Activated naive CD4-positive, alpha-beta T cell treated with Interleukin-2 at 50 U/mL for 16 hours (primary cell): ENCODE data around the gene UBE2D2.

Experiments
- DNase-seq: peaks from one replicate; pipeline ENCODE4 v3.0.0-alpha.2; 2020

Gene UBE2D2

DNA sequence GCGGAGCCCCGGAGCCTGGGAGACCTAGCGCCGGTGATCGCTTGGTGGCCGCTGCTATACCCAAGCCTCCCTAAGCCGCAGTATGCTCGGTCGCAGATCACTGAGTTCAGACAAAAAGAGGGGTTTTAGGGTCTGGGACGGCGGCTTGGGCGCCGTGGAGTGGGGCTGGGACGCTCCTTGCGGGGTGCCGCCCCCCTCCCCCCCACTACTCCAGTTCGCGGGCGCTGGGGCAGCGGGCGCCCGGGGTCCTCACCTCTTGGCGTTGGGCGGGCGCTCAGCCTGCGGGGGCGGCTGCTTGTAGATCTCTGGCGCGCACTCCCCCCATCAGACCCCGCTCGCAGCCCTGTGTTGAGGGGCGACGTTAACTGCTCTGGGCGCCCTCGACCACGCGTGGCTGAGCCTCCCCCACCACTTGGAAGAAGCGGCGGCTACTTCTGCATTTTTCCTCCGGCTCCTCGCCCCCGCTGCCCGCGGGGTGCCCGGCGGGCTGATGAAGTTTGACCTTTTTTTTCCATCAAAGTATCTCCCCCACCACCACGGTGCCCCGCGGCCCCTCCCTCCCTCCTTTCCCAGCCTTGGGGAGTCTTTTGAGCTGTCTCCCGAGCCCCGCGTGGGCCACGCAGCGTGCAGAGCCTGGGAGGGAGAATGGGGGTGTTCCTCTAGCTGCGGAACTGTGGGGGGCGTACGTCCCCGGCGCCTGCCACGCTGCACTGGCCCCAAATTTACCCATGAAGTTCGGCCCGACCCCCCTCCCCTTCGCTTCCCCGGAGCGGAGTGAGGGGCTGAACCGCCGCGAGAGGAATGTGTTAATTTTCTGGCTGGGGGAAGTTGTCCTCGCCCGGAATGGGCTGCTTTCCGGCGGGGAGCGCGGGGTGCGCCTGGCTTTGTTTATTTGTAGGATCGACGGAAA, 88.2 kb downstream of the UBE2D2 start:
- no peak for DNase-seq

DNA sequence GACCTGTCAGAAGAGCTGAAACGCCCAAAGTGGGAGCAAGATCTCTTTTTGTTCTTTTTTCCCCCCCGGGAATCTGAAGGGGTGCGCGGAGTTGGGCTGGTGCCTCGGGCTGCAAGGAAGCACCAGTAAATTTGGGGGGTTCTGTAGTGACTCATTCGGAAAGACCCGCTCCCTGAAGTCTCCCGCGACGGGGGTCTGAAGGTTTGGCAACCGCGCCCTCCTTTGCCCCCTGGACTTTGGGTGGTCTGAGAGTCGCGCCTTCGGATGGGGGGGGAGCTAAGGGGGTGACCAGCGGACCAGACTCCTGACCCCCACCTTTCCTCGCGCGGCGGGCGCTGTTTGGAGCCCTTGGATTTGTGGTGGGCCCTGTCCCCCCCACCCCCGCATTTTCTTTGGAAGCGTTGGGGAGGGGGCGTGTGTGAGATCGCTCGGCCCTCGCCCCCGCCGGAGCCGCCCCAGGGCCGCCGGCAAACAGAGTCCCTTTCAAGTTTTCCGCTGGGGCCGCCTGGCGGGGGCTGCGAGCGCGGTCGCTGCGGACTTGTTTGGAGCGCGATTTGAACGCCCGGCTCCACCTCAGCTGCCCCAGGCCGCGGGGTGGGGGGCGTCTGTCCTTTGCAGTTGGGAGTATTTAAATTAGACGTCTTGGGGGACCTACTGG, 89.0 kb downstream of the UBE2D2 start:
- DNase-seq = no peak

DNA sequence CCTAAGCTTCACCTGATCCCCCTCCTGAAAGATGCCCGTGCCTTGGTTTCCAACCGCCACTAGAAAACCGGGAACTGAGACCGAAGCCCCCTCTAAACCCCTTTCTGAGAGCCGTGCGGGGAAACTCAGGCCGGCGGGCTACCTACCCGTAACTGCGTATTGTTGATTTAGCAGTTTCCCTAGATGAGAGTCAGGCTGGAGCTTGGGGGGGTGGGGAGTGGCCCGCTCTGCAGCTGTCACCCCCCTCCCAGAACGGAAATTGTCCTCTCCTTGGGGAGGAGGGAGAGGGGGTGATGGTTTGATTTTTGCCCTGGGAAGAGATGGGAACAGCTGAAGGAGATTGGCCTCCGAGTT, 89.5 kb downstream of the UBE2D2 start:
- no peak for DNase-seq

DNA sequence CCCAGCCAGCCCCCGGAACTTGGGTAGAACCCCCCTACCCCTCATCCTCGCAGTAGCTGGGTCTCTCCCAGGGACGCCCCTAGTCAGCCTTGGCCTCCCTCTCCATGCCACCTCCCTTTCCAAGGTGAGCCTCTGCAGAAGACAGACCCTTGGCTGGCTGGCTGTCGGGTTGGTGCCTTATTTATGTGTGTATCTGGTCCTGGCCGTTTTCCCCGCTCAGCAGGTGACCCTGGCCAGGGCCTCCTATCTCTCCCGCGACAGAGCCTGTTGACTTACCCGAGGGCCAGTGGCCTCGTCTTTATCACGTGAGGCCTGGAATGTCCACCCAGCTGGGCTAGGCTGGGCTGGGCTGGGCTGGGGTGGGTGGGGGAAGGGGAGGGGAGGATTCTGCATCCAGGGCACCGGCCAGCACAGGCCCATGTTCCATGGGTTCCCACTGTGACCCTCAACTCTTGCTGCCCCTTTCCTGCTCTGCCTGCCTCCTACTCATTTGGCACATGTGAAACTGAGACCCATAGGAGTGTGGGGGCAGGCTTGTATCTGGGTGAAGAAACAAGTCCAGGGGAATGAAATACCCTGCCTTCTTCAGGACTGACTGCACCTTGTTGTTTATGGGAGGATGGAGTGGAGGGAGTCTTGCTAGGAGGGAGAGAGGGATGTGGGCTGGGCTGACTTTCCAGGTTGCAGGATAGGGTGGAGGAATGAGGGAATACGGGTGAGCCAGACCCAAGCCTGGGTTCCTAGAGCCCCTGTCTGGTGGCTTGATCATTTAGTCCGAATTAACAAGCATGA, 90.1 kb downstream of the UBE2D2 start:
- DNase-seq = no peak

DNA sequence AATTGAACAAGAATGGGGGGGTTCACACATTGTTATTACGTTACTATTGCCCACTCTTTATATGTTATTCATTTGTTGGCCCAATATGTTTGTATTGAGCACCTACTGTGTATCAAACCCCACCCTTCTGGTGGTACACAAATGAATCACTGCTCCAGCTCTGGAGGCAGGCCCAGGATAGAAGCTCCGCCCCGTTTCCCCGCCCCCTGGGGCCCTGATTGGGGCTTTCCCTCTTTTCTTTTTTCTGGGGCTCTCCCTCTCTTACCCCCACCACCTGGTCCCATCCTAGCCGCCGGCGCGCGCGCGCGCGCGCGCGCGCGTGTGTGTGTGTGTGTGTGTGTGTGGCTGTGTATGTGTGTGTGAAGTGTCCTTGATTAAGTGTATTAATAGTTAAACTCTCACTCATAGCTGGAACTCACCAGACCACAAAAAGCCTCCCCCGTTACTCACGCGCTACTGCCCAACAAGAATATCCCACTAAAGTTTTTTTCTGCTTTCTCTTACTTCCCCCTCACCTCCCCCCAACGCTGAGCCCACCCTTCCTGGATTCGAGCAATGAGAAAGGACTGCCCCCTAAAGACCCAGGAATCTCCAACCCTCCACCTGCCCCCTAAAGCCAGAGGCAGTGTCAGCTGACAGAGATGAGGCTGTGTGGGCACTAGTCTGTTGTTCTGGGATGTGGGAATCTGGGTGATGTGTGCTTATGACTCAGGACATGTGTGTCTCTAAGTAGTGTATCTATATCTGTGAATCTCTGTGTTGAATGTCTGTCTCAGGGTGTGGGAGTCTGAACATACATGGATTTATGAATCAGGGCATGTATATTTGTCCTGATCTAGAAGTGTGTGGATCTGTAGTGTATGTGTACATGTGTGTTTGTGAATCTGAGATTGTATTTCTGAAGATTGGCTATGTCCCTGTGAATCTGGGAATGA, 91.0 kb downstream of the UBE2D2 start:
- DNase-seq = peak; percentile 55

DNA sequence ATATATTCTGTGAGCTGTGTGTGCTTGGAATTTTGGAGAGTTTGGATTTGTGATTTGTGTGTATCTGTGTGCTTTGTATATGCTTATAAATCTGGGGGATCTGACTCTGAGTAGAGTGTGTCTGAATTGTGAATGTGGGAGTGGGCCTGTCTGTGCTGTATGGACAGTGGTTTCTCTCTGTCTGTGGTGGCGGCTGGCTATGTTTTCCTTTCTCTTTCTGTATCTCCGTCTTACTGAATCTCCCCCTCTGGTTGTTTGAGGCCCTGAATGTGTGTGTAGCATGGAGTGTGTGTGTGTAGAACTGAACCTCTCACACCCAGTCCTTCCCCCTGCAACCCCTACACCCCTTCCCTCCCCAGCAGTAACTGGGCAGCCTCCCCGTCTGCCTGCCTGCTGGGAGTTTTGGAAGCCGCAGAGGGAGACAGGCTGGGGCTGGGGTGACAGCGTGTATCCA, 91.7 kb downstream of the UBE2D2 start:
- no peak for DNase-seq

DNA sequence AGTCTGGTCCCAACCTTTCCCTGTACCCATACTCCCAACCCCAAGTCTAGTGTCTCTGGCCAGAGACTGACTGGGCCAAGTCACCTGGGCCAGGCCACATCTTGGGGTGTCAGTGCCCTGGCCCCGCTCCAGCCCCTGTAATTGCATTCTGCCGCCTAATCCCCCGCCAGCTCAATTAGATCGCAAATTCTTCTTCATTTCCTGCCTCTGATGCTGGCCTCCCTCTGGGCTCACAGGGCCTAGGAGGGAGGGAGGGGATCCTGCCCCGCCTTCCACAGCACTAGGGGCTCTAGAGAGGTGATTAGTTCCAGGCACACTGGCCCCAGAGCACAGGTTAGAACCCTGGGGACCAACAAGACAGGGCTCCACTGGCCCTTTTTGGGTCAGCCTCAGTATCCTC, 92.5 kb downstream of the UBE2D2 start:
- DNase-seq = no peak

DNA sequence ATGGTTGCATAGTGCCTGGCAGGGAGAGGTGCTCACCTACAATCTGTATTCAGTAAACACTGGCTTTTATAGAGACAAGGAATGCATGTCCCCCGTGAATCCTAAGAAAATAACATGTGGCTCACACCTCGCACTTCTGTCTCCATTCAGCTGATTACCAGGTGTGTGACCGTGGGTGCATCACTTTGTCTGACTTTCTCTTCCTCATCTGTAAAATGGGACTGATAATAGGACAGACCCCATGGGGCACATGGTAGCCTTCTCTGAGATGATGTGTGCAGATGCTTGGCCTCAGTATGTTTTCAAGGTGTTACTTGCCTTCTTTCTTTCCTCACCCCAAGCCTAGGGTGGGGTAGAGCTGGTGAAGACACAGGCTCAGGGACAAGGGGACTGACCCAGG, 93.3 kb downstream of the UBE2D2 start:
- no peak for DNase-seq

DNA sequence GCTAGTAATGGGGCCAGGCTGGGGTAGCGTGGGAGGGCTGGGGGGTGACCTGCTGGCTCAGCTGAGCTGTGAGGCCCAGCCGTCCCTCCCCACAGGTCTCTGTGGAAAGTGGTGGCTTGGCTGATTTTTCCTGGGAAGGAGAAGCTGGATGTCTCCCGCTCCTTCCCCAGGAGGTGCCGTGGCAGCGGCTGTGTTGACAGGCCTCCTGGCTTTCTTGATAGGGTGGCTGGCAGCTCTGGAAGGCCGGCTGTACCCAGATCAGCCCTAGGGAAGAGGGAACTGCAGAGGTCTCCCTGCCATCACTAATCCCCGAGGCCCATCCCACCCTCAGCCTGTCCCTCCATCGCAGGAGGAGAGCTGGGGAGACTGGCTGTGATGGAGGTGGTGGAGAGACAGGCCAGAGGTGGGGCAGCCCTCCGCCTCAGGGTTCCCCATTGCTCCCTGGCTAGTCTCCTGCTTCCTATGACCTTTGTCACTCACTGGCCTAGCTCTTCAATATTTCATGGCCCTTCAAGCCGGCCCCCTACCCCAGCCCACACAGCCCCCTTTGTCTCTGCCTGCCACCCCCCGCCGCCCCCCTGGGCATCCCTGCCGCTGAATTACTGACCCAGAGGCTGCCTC, 93.8 kb downstream of the UBE2D2 start:
- DNase-seq = no peak

DNA sequence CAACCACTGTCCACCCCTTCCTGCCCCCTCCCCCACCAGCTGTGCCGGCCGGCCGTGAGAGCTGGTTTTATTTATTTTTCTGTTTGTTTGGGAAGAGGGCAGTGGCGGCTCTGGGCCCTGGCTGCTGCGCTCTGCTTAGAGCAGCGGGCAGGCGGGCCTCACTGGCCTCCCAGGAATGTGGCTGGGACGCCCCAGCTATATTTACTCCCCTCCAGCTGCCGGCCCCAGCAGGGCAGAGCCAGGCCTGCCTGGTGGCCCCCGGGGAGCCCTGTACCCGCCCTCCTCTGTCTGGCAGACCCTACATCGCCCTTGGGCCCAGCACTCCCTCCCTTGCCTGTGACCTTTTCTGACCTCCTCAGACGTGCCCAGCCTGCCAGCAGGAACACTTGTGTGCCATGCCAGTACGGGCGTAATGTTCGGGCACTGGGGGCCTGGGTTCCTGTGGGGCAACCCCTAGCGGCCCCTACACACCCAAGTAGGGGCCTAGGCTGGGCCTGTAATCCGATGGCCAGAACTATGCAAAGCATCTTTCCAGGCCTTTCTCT, 94.7 kb downstream of the UBE2D2 start:
- DNase-seq = no peak

DNA sequence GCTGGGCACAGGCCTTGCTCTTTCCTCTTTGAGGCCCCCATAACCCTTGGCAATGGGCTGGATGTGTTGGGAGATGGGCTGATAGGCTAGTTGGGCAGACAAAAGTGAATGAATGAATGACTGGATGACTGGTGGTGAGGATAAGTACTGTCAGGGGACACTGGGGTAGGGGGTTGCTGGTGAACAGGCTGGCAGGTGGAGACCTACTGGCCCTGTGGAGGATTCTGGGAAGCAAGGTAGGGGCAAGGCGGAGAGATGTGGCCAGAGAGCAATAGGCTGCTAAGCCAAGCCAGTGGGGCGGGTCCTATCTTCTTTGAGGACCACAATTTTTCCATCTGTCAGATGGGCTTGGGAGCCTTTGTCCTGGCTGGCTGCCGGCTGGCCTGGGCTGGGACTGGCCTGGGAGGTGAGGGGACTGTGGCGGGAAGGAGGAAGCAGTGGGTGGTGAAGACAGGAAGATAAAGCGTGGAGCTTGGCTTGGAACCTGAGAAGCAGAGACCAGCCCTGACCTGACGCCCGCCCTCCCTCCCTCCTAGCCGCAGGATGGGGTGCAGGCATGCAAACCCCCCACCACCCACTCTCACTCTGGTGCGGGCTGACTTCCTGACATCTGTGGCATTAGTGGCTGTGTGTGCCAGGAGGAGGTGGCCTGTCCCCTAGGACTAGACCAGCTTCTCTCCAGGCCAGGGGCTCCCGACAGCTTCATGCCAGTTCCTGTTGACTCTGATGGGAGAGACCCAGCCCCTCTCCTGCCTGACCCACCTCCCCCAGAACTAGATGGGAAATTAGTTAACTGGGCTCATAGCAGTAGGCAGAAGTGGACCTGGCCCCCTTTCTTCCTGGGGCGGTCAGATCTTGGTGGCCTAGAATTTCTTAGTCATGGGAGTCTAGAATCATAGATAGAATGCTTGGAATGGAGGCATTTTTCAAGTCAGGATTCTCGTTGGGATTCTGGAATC, 96.5 kb downstream of the UBE2D2 start:
- no peak for DNase-seq

DNA sequence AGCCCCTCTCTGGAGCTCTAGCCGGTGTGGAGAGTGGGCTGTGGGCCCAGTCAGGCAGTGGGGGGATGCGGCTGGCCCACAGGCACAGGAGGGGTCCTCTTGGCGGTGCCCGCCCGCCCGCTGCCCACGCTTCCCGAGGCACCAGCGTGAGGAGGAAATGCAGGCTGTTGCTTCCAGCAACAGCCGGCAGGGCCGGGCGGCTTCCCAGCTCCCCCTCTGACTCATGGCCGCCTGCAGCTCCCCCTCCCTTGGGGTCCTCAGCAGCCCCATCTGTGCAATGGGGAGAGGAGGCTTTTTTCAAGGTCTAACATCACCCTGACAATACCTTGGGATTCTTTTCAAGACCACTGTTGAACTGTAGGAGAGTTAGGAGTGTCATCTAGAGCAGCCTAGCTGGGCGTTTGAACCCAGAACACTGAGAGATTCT, 97.4 kb downstream of the UBE2D2 start:
- no peak for DNase-seq

DNA sequence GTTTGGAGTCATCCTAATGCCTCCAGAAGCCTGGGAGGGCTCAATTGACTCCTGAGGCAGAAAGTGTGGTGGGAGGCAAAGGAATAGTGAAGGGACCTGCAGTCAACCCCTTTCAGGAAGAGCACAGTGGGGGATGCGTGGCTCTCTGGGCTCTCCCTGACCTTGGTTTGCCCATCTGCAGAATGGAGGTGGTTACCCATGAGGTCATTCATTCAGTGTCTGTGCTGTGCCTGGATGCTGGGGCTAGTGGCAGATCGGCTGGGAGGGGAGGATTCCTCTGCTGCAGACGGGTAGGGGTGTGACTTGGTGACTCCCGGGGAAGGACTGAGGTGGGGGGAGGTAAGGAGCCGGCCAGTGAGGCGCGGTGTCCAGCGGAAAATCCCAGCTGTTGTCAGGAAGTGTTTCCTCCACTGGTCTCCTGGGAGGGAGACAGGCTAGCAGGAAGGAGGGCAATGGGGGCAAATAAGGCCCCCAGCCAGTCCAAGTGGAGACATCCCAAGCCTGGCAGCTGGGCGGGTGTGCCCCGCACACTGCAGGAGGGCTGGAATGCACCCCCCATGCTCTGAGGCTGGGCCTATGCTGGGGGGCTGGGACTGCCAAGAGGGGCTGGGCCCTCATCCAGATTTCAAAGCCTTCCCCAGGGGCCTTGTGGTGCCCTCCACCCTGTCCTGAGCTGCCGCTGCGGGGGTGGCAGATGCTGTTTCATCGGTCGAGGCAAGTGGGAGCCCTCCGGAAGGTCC, 98.0 kb downstream of the UBE2D2 start:
- DNase-seq = no peak

DNA sequence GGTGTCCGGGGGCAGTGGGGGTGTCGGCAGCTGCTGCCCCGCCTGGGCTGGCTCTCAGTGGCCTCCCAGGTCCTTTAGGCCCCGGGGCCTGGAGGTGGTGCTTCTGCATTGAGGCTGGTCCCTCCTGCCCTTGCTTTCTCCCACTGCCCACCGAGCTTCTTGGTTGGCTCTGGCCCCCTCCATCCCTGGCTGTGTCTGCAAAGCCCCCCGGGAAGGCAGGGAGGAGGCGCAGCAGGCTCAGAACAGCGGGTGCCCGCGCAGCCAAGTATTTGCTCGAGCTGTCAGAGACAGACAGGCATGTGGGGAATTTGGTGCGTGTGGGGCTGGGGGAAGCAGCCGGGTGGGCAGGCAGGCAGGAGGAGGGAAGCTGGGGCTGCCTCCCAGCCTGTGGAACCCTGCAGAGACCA, 98.6 kb downstream of the UBE2D2 start:
- DNase-seq = no peak

DNA sequence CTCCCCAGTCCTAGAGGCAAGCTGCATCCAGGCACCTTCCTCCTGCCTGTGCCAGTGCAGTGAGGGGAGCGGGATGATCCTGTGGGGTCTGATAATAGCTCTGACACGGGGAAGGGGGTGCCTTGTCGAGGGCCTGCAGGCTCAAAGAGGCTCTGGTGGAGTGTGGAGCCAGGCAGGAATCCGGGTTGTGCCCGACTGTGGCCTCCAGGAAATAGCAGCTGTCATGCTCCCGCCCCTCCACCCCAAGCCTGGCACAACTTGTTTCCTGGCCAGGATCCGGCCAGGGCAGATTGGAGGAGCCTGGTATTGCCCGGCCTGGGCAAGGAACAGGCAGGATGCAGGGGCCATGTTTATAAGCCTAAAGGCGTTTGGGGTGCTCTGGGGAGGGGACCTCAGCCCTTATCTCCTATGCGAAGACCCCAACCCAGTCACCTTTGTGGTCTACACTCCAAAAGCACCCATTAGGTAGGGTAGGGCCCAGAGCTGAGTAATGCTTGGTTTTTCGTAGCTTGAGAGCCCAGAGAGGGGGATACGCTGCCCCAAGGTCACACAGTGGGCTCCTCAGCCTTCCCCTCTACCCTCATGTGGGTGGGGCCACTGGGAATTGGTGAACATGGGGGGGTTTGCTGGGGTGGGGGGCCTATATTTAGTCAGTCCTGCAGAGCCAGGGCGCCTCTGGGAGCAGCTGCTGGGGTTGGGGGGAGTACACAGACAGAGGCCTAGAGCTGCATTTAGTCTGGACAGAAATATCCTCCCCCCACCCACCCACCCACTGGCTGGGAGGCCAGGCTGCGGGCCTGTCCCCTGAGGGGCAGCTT, 99.2 kb downstream of the UBE2D2 start:
- no peak for DNase-seq

DNA sequence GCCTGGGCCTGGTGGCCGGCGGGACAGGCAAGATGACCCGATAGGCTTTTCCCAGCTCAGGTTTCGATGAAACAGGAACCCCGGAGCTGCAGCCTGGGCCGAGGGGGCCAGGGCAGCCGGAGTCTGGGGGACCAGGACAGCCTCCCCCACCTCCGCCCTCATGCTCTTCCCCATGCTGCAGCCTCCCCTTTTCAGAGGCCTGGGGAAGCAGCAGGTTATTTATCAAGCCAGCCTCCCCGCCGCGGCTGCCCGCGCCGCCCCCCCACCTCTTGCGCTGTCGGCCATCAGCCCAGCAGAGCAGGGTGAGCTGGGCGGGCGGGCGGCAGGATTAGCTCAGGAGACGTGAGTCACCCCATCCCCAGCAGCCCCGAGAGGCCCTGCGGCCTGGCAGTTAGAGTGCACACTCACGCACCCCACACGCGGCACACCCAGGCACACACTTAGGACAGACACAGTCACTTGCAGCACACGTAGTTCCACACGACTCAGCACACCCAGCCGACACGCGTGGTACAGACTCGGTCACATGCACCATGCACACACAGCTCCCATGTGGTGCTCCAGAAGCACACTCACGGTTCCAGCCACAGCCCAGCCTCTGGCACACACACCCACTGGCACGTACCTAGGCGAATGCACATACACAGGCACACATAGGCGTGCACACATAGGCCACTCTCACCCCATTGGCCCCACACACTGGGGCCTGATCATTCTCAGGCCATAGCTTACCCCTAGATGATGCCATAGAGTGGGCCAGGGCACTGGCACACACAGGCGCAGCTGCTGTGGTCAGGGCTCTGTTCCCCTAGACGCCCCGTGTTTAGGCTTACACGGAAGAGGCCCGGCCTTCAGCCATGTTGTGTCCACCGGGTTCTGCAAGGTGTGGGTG, 100.0 kb downstream of the UBE2D2 start:
- no peak for DNase-seq

DNA sequence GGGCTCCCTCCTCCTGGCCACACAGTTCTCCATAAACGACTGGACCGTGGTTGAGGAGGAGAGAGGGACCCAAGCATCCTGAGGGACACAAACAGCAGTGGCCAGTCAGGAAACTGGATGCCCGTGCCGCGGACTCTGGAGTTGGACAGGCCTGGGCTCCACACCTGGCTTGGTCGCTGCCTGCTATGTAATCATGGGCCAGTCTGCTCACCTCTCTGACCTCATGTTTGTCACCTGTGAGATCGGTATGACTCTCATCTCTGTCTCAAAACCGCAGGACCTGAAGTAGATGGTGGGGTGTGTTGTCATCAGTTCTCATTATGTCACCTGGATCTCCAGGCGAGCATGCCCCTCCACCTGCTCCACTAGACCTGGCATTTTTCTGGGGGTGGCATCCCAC, 101.5 kb downstream of the UBE2D2 start:
- DNase-seq = no peak
